ENCODE results near the gene CSTF2T. TPM values are rescaled to one million over a fixed set of nuclear protein-coding genes. Genes with fewer than 3 reads are reported as not detected.

CSTF2T gene
- total RNA-seq, 1 donor = 14.8 TPM

GRCh38 chr10:51666456-51666855 is 32.9 kb downstream of the CSTF2T start:
- Histone ChIP-seq H3K36me3 (ENCODE audit: insufficient read depth, low read length) (no peaks in the 10 kb centered on the region), H3K79me2 (ENCODE audit: insufficient read depth, low read length) (no peaks in the 10 kb centered on the region), H3K4me1 (ENCODE audit: insufficient read depth, low read length) (no peaks in the 10 kb centered on the region), H3K9me3 (ENCODE audit: low read depth, low read length) (no peaks in the 10 kb centered on the region), H4K20me1 (ENCODE audit: insufficient read depth, low read length) (no peaks in the 10 kb centered on the region), H3K27me3 (ENCODE audit: insufficient read depth, low read length) (no peaks in the 10 kb centered on the region), H3K4me3 (ENCODE audit: insufficient read depth, low read length) (no peak overlapping the region), H3K4me2 (ENCODE audit: insufficient read depth, low read length) (no peak overlapping the region), H3K27ac (ENCODE audit: low read depth, low read length) (no peak overlapping the region), H2AFZ (ENCODE audit: low read length) (no peak overlapping the region)
- no peak for DNase-seq (ENCODE audit: insufficient read length, low spot score, missing footprints)
- no peak for TF ChIP-seq CTCF (IDR thresholded peaks at IDR 0.05; ENCODE audit: extremely low read depth, low read depth, low read length)

- H4K20me1 ChIP-seq (ENCODE audit: insufficient read depth, low read length) = no peaks in the 10 kb centered on the region
- H3K27me3 ChIP-seq (ENCODE audit: insufficient read depth, low read length) = no peaks in the 10 kb centered on the region
- no peaks in the 10 kb centered on the region for H3K9me3 ChIP-seq (ENCODE audit: low read depth, low read length)
- no peaks in the 10 kb centered on the region for H3K79me2 ChIP-seq (ENCODE audit: insufficient read depth, low read length)
- no peak overlapping the region for H3K4me2 ChIP-seq (ENCODE audit: insufficient read depth, low read length)
- H3K27ac ChIP-seq (ENCODE audit: low read depth, low read length) = no peak overlapping the region
- TF ChIP-seq CTCF (IDR thresholded peaks at IDR 0.05; ENCODE audit: extremely low read depth, low read depth, low read length) = no peak
- no peak overlapping the region for H2AFZ ChIP-seq (ENCODE audit: low read length)
- no peaks in the 10 kb centered on the region for H3K36me3 ChIP-seq (ENCODE audit: insufficient read depth, low read length)
- no peak for DNase-seq (ENCODE audit: insufficient read length, low spot score, missing footprints)
- H3K4me3 ChIP-seq (ENCODE audit: insufficient read depth, low read length) = no peak overlapping the region
- no peaks in the 10 kb centered on the region for H3K4me1 ChIP-seq (ENCODE audit: insufficient read depth, low read length)
These were observed 36.3 kb downstream of the CSTF2T start for GRCh38 chr10:51663086-51663485.

- Histone ChIP-seq H3K27me3 (ENCODE audit: insufficient read depth, low read length) (no peaks in the 10 kb centered on the region), H3K9me3 (ENCODE audit: low read depth, low read length) (no peaks in the 10 kb centered on the region), H3K4me1 (ENCODE audit: insufficient read depth, low read length) (no peaks in the 10 kb centered on the region), H3K4me3 (ENCODE audit: insufficient read depth, low read length) (no peak overlapping the region), H3K79me2 (ENCODE audit: insufficient read depth, low read length) (no peaks in the 10 kb centered on the region), H4K20me1 (ENCODE audit: insufficient read depth, low read length) (no peaks in the 10 kb centered on the region), H3K4me2 (ENCODE audit: insufficient read depth, low read length) (no peak overlapping the region), H3K36me3 (ENCODE audit: insufficient read depth, low read length) (no peaks in the 10 kb centered on the region), H2AFZ (ENCODE audit: low read length) (no peak overlapping the region), H3K27ac (ENCODE audit: low read depth, low read length) (no peak overlapping the region)
- TF ChIP-seq CTCF (IDR thresholded peaks at IDR 0.05; ENCODE audit: extremely low read depth, low read depth, low read length) = no peak
- DNase-seq (ENCODE audit: insufficient read length, low spot score, missing footprints) = no peak
These were observed 40.1 kb downstream of the CSTF2T start for GRCh38 chr10:51659344-51659743.

GRCh38 chr10:51658000-51658399 is 41.4 kb downstream of the CSTF2T start:
- H3K79me2 ChIP-seq (ENCODE audit: insufficient read depth, low read length) = no peaks in the 10 kb centered on the region
- H3K36me3 ChIP-seq (ENCODE audit: insufficient read depth, low read length) = no peaks in the 10 kb centered on the region
- H3K27ac ChIP-seq (ENCODE audit: low read depth, low read length) = no peak overlapping the region
- no peaks in the 10 kb centered on the region for H3K4me1 ChIP-seq (ENCODE audit: insufficient read depth, low read length)
- no peak overlapping the region for H3K4me2 ChIP-seq (ENCODE audit: insufficient read depth, low read length)
- TF ChIP-seq CTCF (IDR thresholded peaks at IDR 0.05; ENCODE audit: extremely low read depth, low read depth, low read length) = no peak
- no peak overlapping the region for H3K4me3 ChIP-seq (ENCODE audit: insufficient read depth, low read length)
- no peaks in the 10 kb centered on the region for H4K20me1 ChIP-seq (ENCODE audit: insufficient read depth, low read length)
- DNase-seq (ENCODE audit: insufficient read length, low spot score, missing footprints) = no peak
- no peaks in the 10 kb centered on the region for H3K27me3 ChIP-seq (ENCODE audit: insufficient read depth, low read length)
- no peak overlapping the region for H2AFZ ChIP-seq (ENCODE audit: low read length)
- H3K9me3 ChIP-seq (ENCODE audit: low read depth, low read length) = no peaks in the 10 kb centered on the region

Measured in osteoblast (primary cell).